ENCODE measurements around the gene PDE7B. TPM values are rescaled to one million over a fixed set of nuclear protein-coding genes. Genes with fewer than 3 reads are reported as not detected.
"Not testable (repeated sequence)": the region's sequence is repeated elsewhere in the genome, so short reads cannot be mapped to it uniquely, and the experiment has no call there.

The PDE7B gene
- total RNA-seq, 1 donor from 2014 or later: 13.3 TPM

DNA sequence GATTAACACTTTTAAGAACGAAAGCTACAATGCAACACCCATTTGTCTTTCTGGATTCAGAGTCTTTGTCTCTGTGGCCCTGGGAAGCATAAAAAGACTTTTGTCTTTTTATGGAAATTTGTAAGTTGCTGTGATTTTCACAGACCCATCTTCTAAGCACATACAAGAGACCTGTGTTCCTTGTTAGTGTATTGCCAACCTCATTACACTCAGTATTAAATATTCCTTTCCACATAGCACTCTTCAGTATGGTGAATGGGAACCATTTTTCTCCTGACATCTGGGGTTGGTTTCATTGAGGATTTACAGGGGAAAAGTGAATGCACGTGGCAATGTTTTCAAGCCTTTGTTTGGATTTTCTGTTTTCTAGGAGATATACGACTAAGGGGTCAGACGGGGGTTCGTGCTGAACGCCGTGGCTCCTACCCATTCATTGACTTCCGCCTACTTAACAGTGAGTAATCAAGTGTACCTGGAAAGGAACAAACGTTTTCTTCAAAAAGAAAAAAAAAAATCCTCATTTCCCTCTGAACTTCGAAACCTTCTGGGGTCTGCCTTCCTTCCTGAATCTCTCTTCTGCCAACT, 257.0 kb downstream of the PDE7B start:
- ATAC-seq: no peak
- no peak for DNase-seq (ENCODE audit: low spot score)
- intact Hi-C loops (cut with DNase I): no loop called here

DNA sequence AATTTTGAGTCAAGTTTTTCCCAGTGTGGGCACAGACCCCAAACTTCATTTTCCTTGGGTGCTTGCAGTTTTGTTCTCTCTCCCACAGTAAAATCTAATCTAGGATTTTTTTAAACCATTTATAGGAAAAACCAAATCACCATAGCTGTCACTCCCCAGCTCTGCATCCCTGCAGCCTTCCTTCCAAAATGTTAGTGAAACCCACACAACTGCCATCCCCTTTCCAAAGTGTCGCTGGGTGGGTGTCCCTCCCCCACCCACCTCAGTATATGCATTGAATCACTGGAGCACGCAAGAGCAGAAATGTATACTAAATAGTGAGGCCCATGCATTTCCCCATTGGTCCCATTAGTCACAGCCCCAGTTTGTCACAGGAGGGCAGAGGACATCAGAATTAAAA, 260.3 kb downstream of the PDE7B start:
- intact Hi-C loops (cut with DNase I): no loop called here
- DNase-seq (ENCODE audit: low spot score) (no peak), ATAC-seq (no peak)

DNA sequence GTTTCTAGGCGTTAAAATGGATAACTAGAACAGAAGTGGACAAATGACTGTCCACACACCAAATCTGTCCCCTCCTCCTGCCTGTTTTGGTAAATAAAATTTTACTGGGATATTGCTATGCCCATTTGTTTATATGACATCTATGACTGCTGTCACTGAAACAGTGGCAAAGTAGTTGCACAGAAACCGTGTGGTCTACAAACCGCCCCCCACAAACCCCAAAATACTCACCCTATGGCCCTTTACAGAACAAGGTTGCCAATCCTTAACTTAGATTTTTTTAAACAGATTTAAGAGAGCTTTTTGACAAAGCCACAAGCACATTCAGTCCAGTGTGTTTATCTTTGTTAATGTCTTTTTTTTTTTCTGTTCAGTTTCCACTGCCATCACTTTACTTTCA, 260.8 kb downstream of the PDE7B start:
- intact Hi-C loops (cut with DNase I): no loop called here
- no peak for ATAC-seq

DNA sequence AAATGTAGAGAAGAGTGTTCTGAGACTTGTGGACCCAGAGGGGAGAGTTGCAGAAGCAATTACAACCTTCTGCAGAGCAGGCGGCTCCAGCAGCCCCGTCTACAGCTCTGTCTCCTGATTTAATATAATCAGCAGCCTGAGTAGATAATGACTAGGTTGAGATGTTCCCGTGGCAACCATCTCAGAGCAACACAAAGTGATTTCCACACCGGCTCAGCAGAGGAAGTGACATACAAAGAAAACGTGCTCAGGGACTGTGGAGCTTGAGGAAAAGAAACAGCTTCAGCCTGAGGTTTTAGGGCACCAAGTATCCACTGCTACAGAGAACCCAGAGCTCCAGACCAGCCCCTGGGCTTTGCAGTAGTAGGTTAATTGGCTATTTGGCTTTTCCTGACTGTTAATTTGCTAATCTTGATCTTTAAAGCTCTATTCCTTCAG, 262.3 kb downstream of the PDE7B start:
- peak; percentile 94 for ATAC-seq
- intact Hi-C loops (cut with DNase I): no loop called here
- DNase-seq (ENCODE audit: low spot score): no peak

More for the DNA sequence above, 260.8 kb downstream of the PDE7B start:
- no peak for DNase-seq (ENCODE audit: low spot score)

DNA sequence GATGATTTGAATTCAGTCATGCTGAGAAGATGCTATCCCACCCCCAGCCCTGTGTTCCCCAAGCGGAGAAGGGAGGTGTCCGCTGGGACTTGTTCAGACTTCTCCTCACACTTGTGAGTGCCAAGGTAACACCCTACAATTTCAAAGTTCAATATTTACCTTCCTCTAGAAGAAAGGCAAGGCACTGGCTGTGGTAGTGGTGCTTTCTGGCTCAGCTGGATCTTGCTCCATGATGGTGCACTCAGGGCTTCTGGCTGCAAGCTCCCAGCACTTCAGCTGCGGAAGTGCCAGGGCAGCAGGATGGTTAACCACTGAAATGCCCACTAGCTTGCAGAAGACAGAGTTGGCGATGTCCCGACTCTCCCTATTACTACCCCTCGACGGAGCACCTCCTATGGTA, 263.2 kb downstream of the PDE7B start:
- ATAC-seq (no peak), DNase-seq (ENCODE audit: low spot score) (no peak)
- intact Hi-C loops (cut with DNase I): no loop called here

DNA sequence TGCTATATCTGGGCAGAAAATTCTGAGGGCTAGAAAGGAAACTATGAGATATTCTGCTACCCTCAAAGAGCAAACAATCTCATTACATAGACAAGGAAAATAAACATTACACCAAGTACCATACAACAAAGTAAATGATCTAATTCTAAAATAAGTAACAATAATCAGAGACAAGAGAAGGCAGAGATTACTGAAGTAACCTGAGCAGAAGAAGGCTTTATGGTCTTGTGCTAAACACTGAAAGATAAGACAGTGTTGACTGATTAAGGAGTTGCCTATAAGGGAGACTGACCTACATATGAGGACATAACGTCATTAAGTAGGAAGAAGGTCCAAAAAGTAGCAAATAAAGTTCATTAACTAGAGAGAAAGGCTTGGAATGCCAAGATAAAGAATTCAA, 264.4 kb downstream of the PDE7B start:
- DNase-seq (ENCODE audit: low spot score): no peak
- ATAC-seq: no peak
- intact Hi-C loops (cut with DNase I): no loop called here

DNA sequence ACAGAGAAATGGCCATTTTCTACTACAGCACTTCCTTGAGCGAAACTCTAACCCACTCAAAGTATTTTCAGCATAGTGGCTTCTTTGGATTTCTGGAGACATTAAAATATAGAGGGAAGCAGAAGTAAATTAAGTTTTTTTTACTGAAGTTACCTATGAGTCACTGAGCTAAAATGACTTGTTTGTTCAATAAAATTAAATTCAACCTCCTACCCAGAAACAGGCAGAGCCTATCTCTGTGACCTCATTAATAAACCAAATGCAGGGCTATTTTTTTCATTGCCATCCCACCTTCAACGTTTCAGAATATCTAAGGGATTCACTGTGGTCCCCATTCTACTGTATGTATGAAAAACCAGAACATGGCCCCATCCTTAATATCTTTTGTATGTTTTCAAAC, 265.6 kb downstream of the PDE7B start:
- no peak for DNase-seq (ENCODE audit: low spot score)
- no peak for ATAC-seq
- intact Hi-C loops (cut with DNase I): no loop called here

DNA sequence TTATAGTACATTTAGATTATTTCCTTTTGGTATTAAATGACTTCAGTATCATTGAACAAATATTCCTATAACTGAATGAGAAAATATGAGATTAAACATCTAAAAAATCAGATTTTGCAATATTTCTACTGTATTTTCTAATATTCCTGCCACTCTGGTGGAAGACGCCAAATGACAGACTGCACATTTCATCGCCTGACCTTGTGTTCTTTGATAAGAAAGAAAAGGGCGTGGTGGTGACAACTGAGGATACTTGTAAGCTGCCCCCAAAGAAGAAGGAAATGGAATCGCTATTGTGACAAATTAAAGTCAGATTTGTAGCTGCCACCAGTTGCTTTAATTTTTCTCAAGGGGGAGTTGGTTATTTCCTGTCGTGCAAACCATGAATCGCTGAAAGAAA, 267.3 kb downstream of the PDE7B start:
- intact Hi-C loops (cut with DNase I): no loop called here
- ATAC-seq (no peak), DNase-seq (ENCODE audit: low spot score) (no peak)

DNA sequence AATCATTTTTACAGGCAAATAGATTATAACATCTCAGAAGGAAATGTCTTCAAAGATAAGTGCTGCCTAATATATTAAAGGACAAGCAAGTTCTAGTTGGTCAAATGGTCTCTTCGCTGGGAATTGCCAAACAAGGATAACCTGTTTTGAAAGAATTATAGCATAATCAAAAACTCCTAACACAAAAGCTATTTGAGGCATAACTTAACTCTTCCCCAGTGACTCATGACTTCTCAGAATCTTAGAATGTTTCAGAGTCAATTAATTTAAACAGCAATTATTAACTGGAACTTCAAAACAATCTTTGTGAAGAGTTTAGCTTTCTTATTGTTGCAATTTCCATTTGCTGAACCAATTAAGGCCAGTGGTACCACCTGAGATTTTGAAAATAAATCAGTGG, 272.0 kb downstream of the PDE7B start:
- intact Hi-C loops (cut with DNase I): no loop called here
- no peak for ATAC-seq
- DNase-seq (ENCODE audit: low spot score): no peak

DNA sequence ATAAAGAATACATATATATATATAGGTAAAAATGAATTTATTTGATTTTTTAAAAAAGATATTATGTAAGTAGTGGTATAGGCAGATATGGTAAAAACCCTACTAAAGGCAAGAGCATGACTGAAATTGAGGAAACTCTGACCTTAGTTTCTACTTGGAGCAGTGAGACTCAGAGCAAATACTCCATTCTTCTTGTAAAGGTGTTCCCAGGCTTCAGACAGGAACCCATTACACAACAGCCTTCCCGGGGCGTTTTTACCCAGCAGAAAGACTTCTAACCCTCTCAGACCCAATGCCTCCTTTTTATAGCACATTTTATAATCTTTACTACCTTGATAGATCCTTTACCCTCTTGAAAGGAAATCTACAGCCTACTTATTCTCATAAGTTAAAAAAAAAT, 274.1 kb downstream of the PDE7B start:
- intact Hi-C loops (cut with DNase I): no loop called here
- DNase-seq (ENCODE audit: low spot score) (no peak), ATAC-seq (no peak)

DNA sequence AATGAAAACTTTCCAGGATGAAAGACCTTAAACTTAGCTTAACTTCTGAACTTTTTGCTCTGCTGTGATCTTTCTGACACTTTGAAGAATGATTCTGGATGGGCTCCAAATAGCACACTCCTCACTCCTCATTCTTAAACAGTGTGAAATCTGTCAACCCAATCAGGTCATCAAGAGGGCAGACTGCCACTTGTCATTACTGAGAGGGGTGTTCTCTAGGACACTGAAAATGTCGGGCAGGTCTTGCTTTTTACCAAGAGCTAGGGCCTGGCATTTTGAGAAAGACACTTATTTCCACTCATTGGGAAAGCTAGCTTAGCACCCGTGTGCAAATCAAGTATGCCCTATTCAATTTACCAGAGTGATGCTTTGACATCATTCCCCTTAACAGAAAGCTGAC, 276.4 kb downstream of the PDE7B start:
- no peak for ATAC-seq

DNA sequence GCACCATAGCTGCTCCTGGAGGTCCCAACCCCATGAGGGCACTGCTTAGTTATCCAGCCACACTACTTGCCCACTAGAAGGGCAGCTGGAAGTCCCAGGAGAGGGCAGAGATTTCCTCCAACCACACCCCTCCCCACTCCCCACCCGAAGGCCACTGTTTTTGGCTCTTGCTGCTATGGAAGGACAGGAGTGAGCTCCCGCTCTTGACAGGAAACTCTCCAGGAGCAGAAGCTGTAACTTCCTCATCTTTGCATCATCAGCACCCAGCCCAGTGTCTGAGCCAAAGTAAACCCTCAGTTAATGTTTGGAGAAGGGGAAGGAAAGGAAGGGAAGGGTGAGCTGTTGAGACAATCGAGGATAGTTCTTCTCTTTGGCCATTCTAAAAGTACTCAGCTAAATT, 277.9 kb downstream of the PDE7B start:
- intact Hi-C loops (cut with DNase I): no loop called here
- ATAC-seq (peak; percentile 68), DNase-seq (ENCODE audit: low spot score) (peak; percentile 59)

More for the DNA sequence above, 276.4 kb downstream of the PDE7B start:
- intact Hi-C loops (cut with DNase I): no loop called here
- DNase-seq (ENCODE audit: low spot score): no peak

DNA sequence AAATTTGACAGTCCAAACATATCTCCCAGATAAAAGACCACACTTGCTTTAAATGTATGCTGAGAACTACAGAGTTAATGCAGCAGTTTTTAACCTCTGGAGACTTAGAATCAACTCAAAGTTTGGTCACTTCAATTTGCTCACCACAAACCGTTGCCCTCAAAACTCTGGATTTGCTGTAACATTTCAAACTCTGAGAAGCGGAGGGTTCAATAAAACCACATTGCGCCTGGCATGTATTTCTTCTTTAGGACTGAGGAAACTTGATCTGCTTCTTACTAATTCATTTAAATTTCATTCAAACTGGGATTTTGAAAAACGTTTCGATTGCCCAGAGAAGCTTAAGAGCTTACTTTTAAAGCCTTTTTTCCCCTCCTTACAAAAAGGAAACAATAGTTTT, 282.8 kb downstream of the PDE7B start:
- ATAC-seq (no peak), DNase-seq (ENCODE audit: low spot score) (no peak)
- intact Hi-C loops (cut with DNase I): no loop called here

DNA sequence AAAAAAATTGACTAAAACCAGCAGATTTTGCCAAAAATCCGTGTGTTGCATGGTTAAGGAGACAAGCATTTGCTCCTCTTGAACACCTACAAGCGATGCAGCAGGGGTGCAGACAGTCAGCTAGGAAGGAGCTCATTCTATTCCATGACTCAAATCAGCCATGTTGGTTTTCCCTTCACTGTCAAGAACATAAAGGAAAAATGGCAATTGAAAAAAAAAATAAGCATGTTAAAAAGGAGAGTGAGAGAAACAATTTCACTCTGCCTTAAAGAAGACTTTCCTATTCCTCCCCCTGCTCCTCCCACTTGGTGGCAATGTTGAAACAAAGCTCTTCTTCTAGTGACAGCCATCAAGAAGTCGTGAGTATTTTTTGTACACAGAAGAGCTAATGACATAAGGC, 283.2 kb downstream of the PDE7B start:
- no peak for DNase-seq (ENCODE audit: low spot score)
- no peak for ATAC-seq
- intact Hi-C loops (cut with DNase I): no loop called here

DNA sequence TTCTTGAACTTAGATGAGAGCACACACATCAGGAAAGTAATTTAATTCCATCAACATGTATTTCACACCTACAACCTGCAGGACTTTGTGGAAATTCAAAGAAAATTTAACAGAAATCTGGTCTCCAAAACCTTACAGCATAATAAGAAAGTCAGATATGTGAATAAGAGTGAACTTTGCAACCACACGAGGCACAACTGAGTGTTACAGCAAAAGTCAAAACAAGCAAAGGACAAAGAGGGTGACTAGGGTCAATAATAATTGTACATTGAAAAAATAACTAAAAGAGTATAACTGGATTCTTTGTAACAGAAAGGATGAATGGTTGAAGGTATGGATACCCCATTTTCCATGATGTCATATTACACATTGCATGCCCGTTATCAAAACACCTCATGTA, 284.8 kb downstream of the PDE7B start:
- intact Hi-C loops (cut with DNase I): no loop called here
- no peak for ATAC-seq
- no peak for DNase-seq (ENCODE audit: low spot score)

DNA sequence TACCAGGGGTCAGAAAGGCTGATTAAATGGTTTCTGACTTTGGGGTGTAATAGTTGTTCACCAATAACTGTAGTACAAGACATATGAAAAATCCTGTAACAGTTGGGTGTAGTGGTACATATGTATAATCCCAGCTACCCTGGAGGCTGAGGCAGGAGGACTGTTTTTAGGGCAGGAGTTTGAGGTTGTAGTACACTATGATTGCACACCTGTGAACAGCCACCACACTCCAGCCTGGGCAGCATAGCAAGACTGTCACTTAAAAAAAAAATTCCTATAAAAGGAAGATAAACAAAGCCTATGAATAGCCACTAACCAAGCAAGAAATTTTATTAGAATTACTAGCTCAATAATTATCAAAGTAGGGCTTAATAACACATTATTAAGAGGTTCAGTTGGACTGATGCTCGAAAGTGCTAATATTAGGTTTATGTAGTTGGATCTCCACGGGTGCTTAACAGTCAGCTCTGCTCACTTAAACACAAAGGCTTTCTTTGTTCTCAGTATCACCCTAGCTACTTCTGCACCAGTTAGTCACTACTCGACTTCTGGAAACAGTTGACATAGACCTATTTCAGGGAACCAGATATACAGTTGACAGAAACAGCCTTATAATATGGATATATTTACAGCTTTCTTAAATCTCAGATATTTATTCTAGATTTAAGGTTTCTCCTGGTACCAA, 285.6 kb downstream of the PDE7B start:
- DNase-seq (ENCODE audit: low spot score) (no peak), ATAC-seq (peak; percentile 95)
- intact Hi-C loops (cut with DNase I): no loop called here

DNA sequence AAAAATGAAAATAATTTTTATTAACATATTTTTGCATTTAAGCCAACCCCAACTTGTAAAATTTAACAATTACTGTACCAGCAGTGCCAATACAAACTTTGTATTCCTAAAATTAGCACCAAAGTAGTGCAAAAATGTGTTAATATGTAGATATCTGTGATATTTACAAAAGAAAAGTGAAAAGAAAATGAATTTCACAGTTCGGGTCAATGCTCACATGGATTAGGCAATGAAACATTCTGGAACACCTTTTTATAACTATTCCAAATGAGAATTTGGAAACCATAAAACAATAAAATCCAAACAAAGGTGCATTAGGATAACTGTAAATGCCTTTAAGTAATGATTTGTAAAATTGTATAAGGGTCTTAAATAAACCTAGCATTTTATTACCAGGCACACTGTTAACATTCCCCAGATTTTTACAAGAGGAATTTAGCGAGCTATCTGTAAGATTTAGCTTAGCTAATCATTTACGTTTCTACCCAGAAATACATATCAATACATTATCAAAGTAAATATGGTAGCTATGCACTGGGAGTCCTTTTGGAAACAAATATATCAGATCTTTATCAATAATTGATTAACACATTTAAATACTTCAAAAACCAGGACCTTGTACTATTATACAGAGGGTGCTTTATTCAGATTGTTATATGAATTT, 286.4 kb downstream of the PDE7B start:
- intact Hi-C loops (cut with DNase I): no loop called here
- no peak for ATAC-seq
- DNase-seq (ENCODE audit: low spot score): no peak

DNA sequence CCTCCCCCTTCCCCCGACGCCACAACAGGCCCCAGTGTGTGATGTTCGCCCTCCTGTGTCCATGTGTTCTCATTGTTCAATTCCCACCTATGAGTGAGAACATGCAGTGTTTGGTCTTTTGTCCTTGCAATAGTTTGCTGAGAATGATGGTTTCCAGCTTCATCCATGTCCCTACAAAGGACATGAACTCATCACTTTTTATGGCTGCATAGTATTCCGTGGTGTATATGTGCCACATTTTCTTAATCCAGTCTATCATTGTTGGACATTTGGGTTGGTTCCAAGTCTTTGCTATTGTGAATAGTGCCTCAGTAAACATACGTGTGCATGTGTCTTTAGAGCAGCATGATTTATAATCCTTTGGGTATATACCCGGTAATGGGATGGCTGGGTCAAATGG, 287.6 kb downstream of the PDE7B start:
- ATAC-seq; DNase-seq (ENCODE audit: low spot score); intact Hi-C loops (cut with DNase I): not testable (repeated sequence)

DNA sequence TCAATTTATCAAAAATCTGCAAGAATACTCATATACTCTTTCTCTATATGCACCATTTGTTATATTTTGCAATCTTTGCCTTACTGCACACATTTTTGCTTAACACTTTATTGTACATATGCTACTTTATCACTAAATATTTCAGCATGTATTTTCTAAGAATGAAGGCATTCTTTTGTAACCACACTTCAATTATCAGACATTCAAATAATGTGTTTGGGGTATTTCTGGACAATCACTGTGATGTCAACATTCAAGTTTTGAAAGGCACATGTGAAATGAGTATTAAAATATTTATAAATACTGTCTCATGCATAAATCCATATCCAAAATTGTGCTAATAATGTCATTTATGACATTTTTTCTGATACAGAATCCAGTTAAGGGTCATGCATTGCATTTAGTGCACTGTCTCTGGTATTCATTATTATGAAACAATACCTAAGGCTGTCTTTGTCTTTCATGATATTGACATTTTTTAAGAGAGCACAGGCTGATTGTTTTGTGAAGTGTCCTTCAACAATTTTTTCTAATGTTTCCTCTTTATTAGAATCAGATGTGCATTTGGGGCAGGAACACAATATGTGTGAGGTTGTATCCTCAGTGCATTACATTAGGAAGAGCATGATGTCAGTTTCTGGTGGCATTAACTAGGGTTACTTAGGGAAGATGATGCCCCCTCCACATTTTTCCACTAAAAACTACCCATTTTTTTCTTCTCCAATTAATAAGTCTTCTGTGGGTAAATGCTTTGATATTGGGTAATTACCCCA, 292.9 kb downstream of the PDE7B start:
- DNase-seq (ENCODE audit: low spot score) (no peak), ATAC-seq (no peak)
- intact Hi-C loops (cut with DNase I): no loop called here

DNA sequence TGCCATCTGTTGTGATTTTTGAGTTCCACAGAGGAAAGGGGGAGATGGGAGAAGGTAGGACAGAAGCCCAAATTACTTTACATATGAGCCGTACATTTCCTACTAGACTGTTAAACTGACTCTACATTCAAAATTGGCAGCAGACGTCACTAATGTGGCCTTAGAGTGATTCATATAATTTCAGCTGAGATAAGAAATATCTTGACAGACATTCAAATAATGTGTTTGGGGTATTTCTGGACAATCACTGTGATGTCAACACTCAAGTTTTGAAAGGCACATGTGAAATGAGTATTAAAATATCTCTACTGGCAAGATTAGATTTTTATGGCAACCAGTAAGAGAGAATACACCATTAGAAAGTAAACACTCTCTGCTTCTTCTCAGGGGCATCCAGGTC, 294.6 kb downstream of the PDE7B start:
- DNase-seq (ENCODE audit: low spot score) (no peak), ATAC-seq (no peak)
- intact Hi-C loops (cut with DNase I): no loop called here
